HCT116 (cell line): Measurements from ENCODE around the gene LGMN.

Experiments
- CTCF ChIP-seq, 3 experiments: fragments of 200-600 bp in 1 of 3; sonication (generic) in 1 of 3; IDR thresholded peaks in 2 of 3; conservative IDR thresholded peaks in 1 of 3; 2 replicates each; pipeline ENCODE4 v1.5.1; 2012 to 2017; ENCODE audit warnings: low read depth in 2 of 3, low read length in 2 of 3, antibody characterized with exemption in 1 of 3, borderline replicate concordance in 1 of 3, control low read depth in 1 of 3, mild to moderate bottlenecking in 1 of 3, mixed read lengths in 1 of 3, mixed run types in 1 of 3, moderate library complexity in 1 of 3; ENCODE audit not compliant: insufficient read depth in 1 of 3
- POLR2A ChIP-seq: IDR thresholded peaks from 2 replicates; pipeline ENCODE4 v1.7.0; 2011; ENCODE audit warnings: borderline replicate concordance; ENCODE audit not compliant: insufficient read depth, insufficient read length; ENCODE audit errors: extremely low read depth
- RAD21 ChIP-seq: IDR thresholded peaks from 2 replicates; pipeline ENCODE4 v1.6.1; 2012; ENCODE audit warnings: low read depth, mild to moderate bottlenecking
- SIN3A ChIP-seq: IDR thresholded peaks from 2 replicates; pipeline ENCODE4 v1.6.1; 2012; ENCODE audit warnings: low read depth
- SP1 ChIP-seq: IDR thresholded peaks from 2 replicates; pipeline ENCODE4 v1.6.1; 2012; ENCODE audit warnings: low read depth
- TCF7L2 ChIP-seq: IDR thresholded peaks from 2 replicates; pipeline ENCODE4 v1.7.0; 2011; ENCODE audit warnings: borderline replicate concordance, inconsistent platforms; ENCODE audit not compliant: insufficient read depth, insufficient read length; ENCODE audit errors: extremely low read depth
- YY1 ChIP-seq: IDR thresholded peaks from 2 replicates; pipeline ENCODE4 v1.6.1; 2011; ENCODE audit warnings: low read length, low read depth, moderate library complexity, mild to moderate bottlenecking; ENCODE audit not compliant: insufficient replicate concordance; ENCODE audit errors: extremely low read depth
- ZNF274 ChIP-seq: fragments of 200-500 bp; sonication (Bioruptor generic); IDR thresholded peaks from 2 replicates; pipeline ENCODE4 v1.6.1; 2014; ENCODE audit warnings: mild to moderate bottlenecking, low read depth, low read length, inconsistent platforms
- TF ChIP-seq, protein P1 (sequence below): IDR thresholded peaks from 2 replicates; pipeline ENCODE4 v1.6.1; 2012; ENCODE audit warnings: low read depth

DNA sequence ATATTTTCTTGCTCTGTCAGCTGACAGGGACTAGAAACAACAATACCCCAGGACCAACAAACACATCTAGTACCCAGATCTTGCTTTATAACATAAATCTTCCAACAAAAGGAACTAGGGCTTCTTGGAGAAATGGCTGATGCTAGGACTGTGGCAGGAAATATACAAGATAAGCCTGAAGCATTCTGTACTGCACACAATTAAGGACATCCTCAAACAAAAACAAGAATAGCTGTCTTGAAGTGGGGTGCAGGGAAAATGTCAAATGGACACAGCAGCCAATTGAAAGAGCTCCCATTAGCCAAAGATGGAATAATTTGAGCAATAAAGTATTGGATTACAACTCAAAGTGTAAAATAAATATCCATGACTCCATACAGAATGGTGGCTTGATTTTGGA, 50.0 kb downstream of the LGMN start:
- no peak for TF ChIP-seq YY1
- no peak for TF ChIP-seq TCF7L2
- TF ChIP-seq RAD21: no peak
- no peak for TF ChIP-seq SP1
- TF ChIP-seq, protein P1, sequence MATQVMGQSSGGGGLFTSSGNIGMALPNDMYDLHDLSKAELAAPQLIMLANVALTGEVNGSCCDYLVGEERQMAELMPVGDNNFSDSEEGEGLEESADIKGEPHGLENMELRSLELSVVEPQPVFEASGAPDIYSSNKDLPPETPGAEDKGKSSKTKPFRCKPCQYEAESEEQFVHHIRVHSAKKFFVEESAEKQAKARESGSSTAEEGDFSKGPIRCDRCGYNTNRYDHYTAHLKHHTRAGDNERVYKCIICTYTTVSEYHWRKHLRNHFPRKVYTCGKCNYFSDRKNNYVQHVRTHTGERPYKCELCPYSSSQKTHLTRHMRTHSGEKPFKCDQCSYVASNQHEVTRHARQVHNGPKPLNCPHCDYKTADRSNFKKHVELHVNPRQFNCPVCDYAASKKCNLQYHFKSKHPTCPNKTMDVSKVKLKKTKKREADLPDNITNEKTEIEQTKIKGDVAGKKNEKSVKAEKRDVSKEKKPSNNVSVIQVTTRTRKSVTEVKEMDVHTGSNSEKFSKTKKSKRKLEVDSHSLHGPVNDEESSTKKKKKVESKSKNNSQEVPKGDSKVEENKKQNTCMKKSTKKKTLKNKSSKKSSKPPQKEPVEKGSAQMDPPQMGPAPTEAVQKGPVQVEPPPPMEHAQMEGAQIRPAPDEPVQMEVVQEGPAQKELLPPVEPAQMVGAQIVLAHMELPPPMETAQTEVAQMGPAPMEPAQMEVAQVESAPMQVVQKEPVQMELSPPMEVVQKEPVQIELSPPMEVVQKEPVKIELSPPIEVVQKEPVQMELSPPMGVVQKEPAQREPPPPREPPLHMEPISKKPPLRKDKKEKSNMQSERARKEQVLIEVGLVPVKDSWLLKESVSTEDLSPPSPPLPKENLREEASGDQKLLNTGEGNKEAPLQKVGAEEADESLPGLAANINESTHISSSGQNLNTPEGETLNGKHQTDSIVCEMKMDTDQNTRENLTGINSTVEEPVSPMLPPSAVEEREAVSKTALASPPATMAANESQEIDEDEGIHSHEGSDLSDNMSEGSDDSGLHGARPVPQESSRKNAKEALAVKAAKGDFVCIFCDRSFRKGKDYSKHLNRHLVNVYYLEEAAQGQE: no peak
- no peak for TF ChIP-seq CTCF (IDR thresholded peaks at IDR 0.05 in 2 of 3, conservative IDR thresholded peaks at IDR 0.05 in 1 of 3; ENCODE audit: borderline replicate concordance in 1 of 3, insufficient read depth in 1 of 3, low read depth in 2 of 3, low read length in 2 of 3)
- TF ChIP-seq POLR2A: no peak
- TF ChIP-seq SIN3A: no peak
- TF ChIP-seq ZNF274: no peak
